ENCODE measurements around the gene ITPR1. TPM values are rescaled to one million over a fixed set of nuclear protein-coding genes. Genes with fewer than 3 reads are reported as not detected.

The ITPR1 gene
- total RNA-seq, 4 donors from 2014 or later: 15.3 to 50.2 (median 28.7) TPM

- intact Hi-C loops (cut with DNase I; ENCODE audit: low total_unique reads) (no loop called here), in situ Hi-C loops (cut with MboI; ENCODE audit: low pct_ligation_motif_present in 1 of 4, low pct_unique_long_range_greater_than_20kb in 1 of 4, low sequenced_read_pairs in 3 of 4) (no loop called here)
- peak overlapping the region; percentile 70 to 82 (median 72) for H3K27ac ChIP-seq
- peak; percentile 62 to 77 (median 77) for TF ChIP-seq POLR2AphosphoS5 (IDR thresholded peaks at IDR 0.05)
- no peak for TF ChIP-seq EP300 (IDR thresholded peaks at IDR 0.05; ENCODE audit: low read depth)
- TF ChIP-seq POLR2A (IDR thresholded peaks at IDR 0.05): no peak
- no peak for TF ChIP-seq CTCF (IDR thresholded peaks at IDR 0.05)
- H3K27me3 ChIP-seq: no peaks in the 10 kb centered on the region
- DNase-seq: peak; percentile 52
- no peak overlapping the region for H3K4me3 ChIP-seq
- H3K4me1 ChIP-seq: peaks cover 18 to 37% (median 20%) of the 10 kb centered on the region in 4 donors
- no peaks in the 10 kb centered on the region for H3K36me3 ChIP-seq
- H3K9me3 ChIP-seq: no peaks in the 10 kb centered on the region
- 42 to 47% methylated on average over 7 to 14 of the region's 14 CpGs for WGBS, 2 donors (ENCODE audit: low coverage in 1 of 2)
Observed at GRCh38 chr3:4741404-4742307, 248.5 kb downstream of the ITPR1 start.

GRCh38 chr3:4742359-4742758 lies 249.2 kb downstream of the ITPR1 start:
- in situ Hi-C loops (cut with MboI; ENCODE audit: low pct_ligation_motif_present in 1 of 4, low pct_unique_long_range_greater_than_20kb in 1 of 4, low sequenced_read_pairs in 3 of 4) (no loop called here), intact Hi-C loops (cut with DNase I; ENCODE audit: low total_unique reads) (no loop called here)
- WGBS, 2 donors (ENCODE audit: low coverage in 1 of 2): 91 to 100% methylated on average over 1 to 5 of the region's 5 CpGs
- DNase-seq: no peak
- Histone ChIP-seq H3K27ac (peak overlapping the region; percentile 70 to 82 (median 72)), H3K9me3 (no peaks in the 10 kb centered on the region), H3K36me3 (no peaks in the 10 kb centered on the region), H3K4me3 (no peak overlapping the region), H3K4me1 (peaks cover 18 to 36% (median 20%) of the 10 kb centered on the region in 4 donors), H3K27me3 (no peaks in the 10 kb centered on the region)
- TF ChIP-seq POLR2A (IDR thresholded peaks at IDR 0.05) (no peak), EP300 (IDR thresholded peaks at IDR 0.05; ENCODE audit: low read depth) (no peak), CTCF (IDR thresholded peaks at IDR 0.05) (no peak), POLR2AphosphoS5 (IDR thresholded peaks at IDR 0.05) (no peak)

GRCh38 chr3:4743371-4743770 lies 250.2 kb downstream of the ITPR1 start:
- TF ChIP-seq EP300 (IDR thresholded peaks at IDR 0.05; ENCODE audit: low read depth) (no peak), CTCF (IDR thresholded peaks at IDR 0.05) (no peak), POLR2AphosphoS5 (IDR thresholded peaks at IDR 0.05) (no peak), POLR2A (IDR thresholded peaks at IDR 0.05) (no peak)
- no peak overlapping the region for H3K4me3 ChIP-seq
- H3K27me3 ChIP-seq: no peaks in the 10 kb centered on the region
- intact Hi-C loops (cut with DNase I; ENCODE audit: low total_unique reads) (no loop called here), in situ Hi-C loops (cut with MboI; ENCODE audit: low pct_ligation_motif_present in 1 of 4, low pct_unique_long_range_greater_than_20kb in 1 of 4, low sequenced_read_pairs in 3 of 4) (no loop called here)
- H3K36me3 ChIP-seq: no peaks in the 10 kb centered on the region
- H3K9me3 ChIP-seq: no peaks in the 10 kb centered on the region
- DNase-seq: no peak
- peaks cover 18 to 36% (median 20%) of the 10 kb centered on the region in 4 donors for H3K4me1 ChIP-seq
- 98 to 100% methylated on average over 3 to 4 of the region's 4 CpGs for WGBS, 2 donors (ENCODE audit: low coverage in 1 of 2)
- no peak overlapping the region for H3K27ac ChIP-seq

- H3K4me1 ChIP-seq: peaks cover 18 to 38% (median 21%) of the 10 kb centered on the region in 4 donors
- no peak overlapping the region for H3K4me3 ChIP-seq
- no peaks in the 10 kb centered on the region for H3K36me3 ChIP-seq
- no peaks in the 10 kb centered on the region for H3K9me3 ChIP-seq
- TF ChIP-seq POLR2A (IDR thresholded peaks at IDR 0.05): no peak
- no peak for TF ChIP-seq EP300 (IDR thresholded peaks at IDR 0.05; ENCODE audit: low read depth)
- no peak for TF ChIP-seq POLR2AphosphoS5 (IDR thresholded peaks at IDR 0.05)
- TF ChIP-seq CTCF (IDR thresholded peaks at IDR 0.05): no peak
- H3K27ac ChIP-seq: peak overlapping the region in 3 of 4 donors; percentile 4 to 45 (median 4)
- intact Hi-C loops (cut with DNase I; ENCODE audit: low total_unique reads) (no loop called here), in situ Hi-C loops (cut with MboI; ENCODE audit: low pct_ligation_motif_present in 1 of 4, low pct_unique_long_range_greater_than_20kb in 1 of 4, low sequenced_read_pairs in 3 of 4) (no loop called here)
- WGBS, 2 donors (ENCODE audit: low coverage in 1 of 2): 20 to 51% methylated on average over 1 to 3 of the region's 3 CpGs
- DNase-seq: no peak
- no peaks in the 10 kb centered on the region for H3K27me3 ChIP-seq
Observed at GRCh38 chr3:4744405-4745234, 251.5 kb downstream of the ITPR1 start.
